GM12874 (cell line): ENCODE results near the gene RIMS1.

ENCODE experiments used
- TF ChIP-seq, protein P1 (sequence below): IDR thresholded peaks from 2 replicates; pipeline ENCODE4 v1.5.1; 2011; ENCODE audit warnings: low read depth, mild to moderate bottlenecking, control low read depth, low read length, moderate library complexity; ENCODE audit not compliant: insufficient read depth

Gene RIMS1

GRCh38 chr6:72367439-72367838, 481.1 kb downstream of the RIMS1 start:
- TF ChIP-seq, protein P1, sequence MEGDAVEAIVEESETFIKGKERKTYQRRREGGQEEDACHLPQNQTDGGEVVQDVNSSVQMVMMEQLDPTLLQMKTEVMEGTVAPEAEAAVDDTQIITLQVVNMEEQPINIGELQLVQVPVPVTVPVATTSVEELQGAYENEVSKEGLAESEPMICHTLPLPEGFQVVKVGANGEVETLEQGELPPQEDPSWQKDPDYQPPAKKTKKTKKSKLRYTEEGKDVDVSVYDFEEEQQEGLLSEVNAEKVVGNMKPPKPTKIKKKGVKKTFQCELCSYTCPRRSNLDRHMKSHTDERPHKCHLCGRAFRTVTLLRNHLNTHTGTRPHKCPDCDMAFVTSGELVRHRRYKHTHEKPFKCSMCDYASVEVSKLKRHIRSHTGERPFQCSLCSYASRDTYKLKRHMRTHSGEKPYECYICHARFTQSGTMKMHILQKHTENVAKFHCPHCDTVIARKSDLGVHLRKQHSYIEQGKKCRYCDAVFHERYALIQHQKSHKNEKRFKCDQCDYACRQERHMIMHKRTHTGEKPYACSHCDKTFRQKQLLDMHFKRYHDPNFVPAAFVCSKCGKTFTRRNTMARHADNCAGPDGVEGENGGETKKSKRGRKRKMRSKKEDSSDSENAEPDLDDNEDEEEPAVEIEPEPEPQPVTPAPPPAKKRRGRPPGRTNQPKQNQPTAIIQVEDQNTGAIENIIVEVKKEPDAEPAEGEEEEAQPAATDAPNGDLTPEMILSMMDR = no peak

DNA sequence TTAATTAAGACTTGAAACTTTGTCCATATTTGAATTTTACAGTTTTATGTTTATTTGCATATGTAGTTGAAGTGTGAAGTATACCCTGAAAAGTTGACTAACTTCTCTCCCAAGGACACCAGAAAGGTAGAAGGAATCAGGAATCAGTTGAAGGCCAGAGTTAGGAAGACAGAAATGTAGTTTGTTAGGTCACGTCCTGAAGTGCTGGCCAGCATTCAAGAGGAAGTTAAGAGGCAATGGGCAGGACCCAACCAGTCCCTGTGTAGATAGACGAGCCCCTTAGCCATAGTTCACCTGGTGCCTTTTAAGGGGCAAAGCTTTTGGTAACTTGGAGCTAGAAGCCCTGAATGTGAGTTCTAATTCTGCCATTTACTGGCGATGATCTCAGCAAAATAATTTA, 485.1 kb downstream of the RIMS1 start:
- TF ChIP-seq, protein P1 = no peak

DNA sequence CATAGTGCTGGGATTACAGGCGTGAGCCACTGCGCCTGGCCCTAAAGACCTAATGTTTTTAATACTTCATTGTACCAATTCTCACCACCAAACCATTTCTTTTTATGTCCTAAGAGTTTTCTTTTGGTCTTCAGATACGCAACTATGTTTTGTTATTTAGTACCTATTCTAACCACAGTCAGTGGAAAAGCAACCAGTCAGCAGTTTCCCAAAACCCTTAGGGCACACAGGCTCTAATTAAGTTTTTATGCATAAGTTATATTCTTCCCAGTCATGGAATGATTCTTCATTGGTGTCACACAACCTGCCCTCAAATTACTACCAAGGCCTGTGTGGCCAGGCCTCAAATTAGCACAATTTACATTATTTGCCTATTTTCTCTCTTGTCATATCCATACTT, 487.8 kb downstream of the RIMS1 start:
- TF ChIP-seq, protein P1 = no peak

DNA sequence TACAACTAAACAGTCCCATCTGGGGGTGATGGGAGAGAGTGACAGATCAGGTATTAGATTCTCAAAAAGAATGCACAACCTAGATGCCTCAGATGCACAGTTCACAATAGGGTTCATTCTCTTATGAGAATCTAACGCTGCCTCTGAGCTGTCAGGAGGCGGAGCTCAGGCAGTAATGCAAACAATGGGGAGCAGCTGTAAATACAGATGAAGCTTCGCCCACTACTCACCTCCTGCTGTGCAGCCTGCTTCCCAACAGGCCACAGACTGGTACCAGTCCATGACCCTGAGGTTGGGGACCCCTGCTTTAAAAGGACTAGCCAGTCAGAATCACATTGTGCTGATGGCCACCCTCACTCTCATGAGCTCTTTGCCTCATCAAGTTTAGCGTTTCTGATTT, 488.5 kb downstream of the RIMS1 start:
- TF ChIP-seq, protein P1 = no peak

DNA sequence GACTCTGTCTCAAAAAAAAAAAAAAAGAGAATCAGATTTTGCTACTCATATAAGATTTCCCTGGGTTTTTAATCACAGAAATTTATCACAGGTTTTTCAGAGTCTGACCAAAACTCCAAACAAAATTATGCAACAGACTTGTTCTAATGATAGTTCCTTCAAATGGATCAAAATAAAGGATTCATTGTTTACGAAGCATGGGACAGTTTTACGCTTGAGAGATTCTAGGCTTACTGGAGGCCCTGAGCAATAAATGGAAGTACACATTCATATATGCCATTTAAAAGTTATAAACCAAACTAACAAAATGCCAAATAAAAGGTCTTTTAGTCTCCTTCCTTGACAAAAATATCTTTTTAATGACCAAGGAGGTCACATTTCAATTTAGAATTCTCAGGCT, 490.4 kb downstream of the RIMS1 start:
- TF ChIP-seq, protein P1 = no peak

DNA sequence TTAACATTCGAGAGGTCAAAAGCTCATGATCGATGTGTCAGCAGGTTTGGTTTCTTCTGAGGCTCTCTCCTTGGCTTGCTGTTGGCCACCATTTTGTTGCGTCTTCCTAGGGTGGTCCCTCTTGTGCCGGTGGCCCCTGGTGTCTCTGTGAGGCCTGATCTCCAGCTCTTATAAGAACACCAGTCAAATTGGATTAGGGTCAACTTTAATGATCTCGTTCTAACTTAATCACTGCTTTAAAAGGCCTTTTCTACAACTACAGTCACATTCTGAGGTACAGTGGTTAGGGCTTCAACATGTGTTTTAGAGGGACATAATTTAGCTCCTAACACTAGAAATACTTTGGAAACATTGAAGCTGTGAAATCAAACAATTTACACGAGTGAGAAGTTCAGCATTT, 494.7 kb downstream of the RIMS1 start:
- TF ChIP-seq, protein P1 = no peak

GRCh38 chr6:72382602-72383529, 496.5 kb downstream of the RIMS1 start:
- TF ChIP-seq, protein P1 = no peak
